Measurements from ENCODE around the gene SKP1.

The SKP1 gene

GRCh38 chr5:134142806-134143205 is 33.9 kb downstream of the SKP1 start:
- H3K4me3 ChIP-seq (ENCODE audit: control insufficient read depth, low read depth, low read length): no peak overlapping the region
- no peak for TF ChIP-seq CTCF (conservative IDR thresholded peaks at IDR 0.05; ENCODE audit: control insufficient read depth, insufficient read depth, low read depth, low read length)
- no peak for DNase-seq (ENCODE audit: low read depth)

- no peak overlapping the region for H3K4me3 ChIP-seq (ENCODE audit: control insufficient read depth, low read depth, low read length)
- no peak for DNase-seq (ENCODE audit: low read depth)
- TF ChIP-seq CTCF (conservative IDR thresholded peaks at IDR 0.05; ENCODE audit: control insufficient read depth, insufficient read depth, low read depth, low read length): no peak
Observed at GRCh38 chr5:134142052-134142451, 34.7 kb downstream of the SKP1 start.

GRCh38 chr5:134141331-134142050 is 35.3 kb downstream of the SKP1 start:
- TF ChIP-seq CTCF (conservative IDR thresholded peaks at IDR 0.05; ENCODE audit: control insufficient read depth, insufficient read depth, low read depth, low read length): peak; percentile 16
- H3K4me3 ChIP-seq (ENCODE audit: control insufficient read depth, low read depth, low read length): no peak overlapping the region
- DNase-seq (ENCODE audit: low read depth): peak; percentile 10

GRCh38 chr5:134140530-134141201 is 36.1 kb downstream of the SKP1 start:
- DNase-seq (ENCODE audit: low read depth): peak; percentile 73
- no peak overlapping the region for H3K4me3 ChIP-seq (ENCODE audit: control insufficient read depth, low read depth, low read length)
- peak; percentile 81 for TF ChIP-seq CTCF (conservative IDR thresholded peaks at IDR 0.05; ENCODE audit: control insufficient read depth, insufficient read depth, low read depth, low read length)

GRCh38 chr5:134139891-134140469 is 36.8 kb downstream of the SKP1 start:
- no peak for TF ChIP-seq CTCF (conservative IDR thresholded peaks at IDR 0.05; ENCODE audit: control insufficient read depth, insufficient read depth, low read depth, low read length)
- no peak overlapping the region for H3K4me3 ChIP-seq (ENCODE audit: control insufficient read depth, low read depth, low read length)
- DNase-seq (ENCODE audit: low read depth): no peak

- H3K4me3 ChIP-seq (ENCODE audit: control insufficient read depth, low read depth, low read length): no peak overlapping the region
- no peak for TF ChIP-seq CTCF (conservative IDR thresholded peaks at IDR 0.05; ENCODE audit: control insufficient read depth, insufficient read depth, low read depth, low read length)
- peak; percentile 38 for DNase-seq (ENCODE audit: low read depth)
Observed at GRCh38 chr5:134139377-134139851, 37.3 kb downstream of the SKP1 start.

All from fibroblast of mammary gland (primary cell).